Right ventricle myocardium superior (tissue), 1 donor: Measurements from ENCODE around the gene SMOC1. TPM values are rescaled to one million over a fixed set of nuclear protein-coding genes. Genes with fewer than 3 reads are reported as not detected.

Source experiments
- total RNA-seq: library from RNA; stranded (reverse); fragmentation: NEBNext Ultra II Directional; extraction: Animal tissue kit (Norgen Biotek cat#: 25700); gene quantifications from one replicate; pipeline ENCODE4 v1.2.1, GENCODE V29; 2021
- donor health status: DM: no; HTN: yes; CAD: no; lungs with severe emphysema.

SMOC1 gene
- total RNA-seq, 1 donor from 2014 or later, result 1.8 TPM

Other genes with a start within 250 kb of the SMOC1 start
- 134 TPM for gene SRSF5, start 112.3 kb upstream of the SMOC1 start, total RNA-seq
- not detected for gene SLC10A1, start 82.2 kb upstream of the SMOC1 start, total RNA-seq